Transverse colon (tissue), 4 donors: ENCODE results near the gene ST3GAL6.

ENCODE experiments used
- CTCF ChIP-seq, 5 experiments: fragments of 200-600 bp in 3 of 5; fragments of 450-650 bp in 2 of 5; sonication (generic) in 3 of 5; IDR thresholded peaks; 1 replicate in 2 of 5; 2 replicates in 3 of 5; pipeline ENCODE4 v1.5.1; 2016 to 2017; ENCODE audit warnings: antibody characterized with exemption in 5 of 5, inconsistent platforms in 3 of 5, mild to moderate bottlenecking in 2 of 5, moderate library complexity in 1 of 5
- POLR2AphosphoS5 ChIP-seq, 3 donors: sonication (generic); formaldehyde crosslinking; IDR thresholded peaks; one replicate each; pipeline ENCODE4 v1.6.1; 2016; ENCODE audit warnings: antibody characterized with exemption in 3 of 3

GRCh38 chr3:98744283-98744682 lies 18.9 kb upstream of the ST3GAL6 start:
- TF ChIP-seq CTCF (IDR thresholded peaks at IDR 0.05) (no peak), POLR2AphosphoS5 (IDR thresholded peaks at IDR 0.05) (no peak)
